Mammary epithelial cell (primary cell): ENCODE measurements around the gene ARHGEF40.

ENCODE experiments used
- CTCF ChIP-seq, 2 donors: IDR thresholded peaks in 1 of 2; conservative IDR thresholded peaks in 1 of 2; 2 replicates each; pipeline ENCODE4 v1.5.1; 2011 to 2012; ENCODE audit warnings: inconsistent platforms in 2 of 2, low read length in 2 of 2, mild to moderate bottlenecking in 2 of 2, control low read depth in 1 of 2, low read depth in 1 of 2; ENCODE audit not compliant: insufficient read depth in 1 of 2; ENCODE audit errors: extremely low read depth in 1 of 2
- EZH2 ChIP-seq: IDR thresholded peaks from 2 replicates; pipeline ENCODE4 v1.6.1; 2012; ENCODE audit warnings: low read length, inconsistent platforms, borderline replicate concordance

GRCh38 chr14:21057803-21058675 is 12.1 kb upstream of the ARHGEF40 start, which contains the start of gene RNASE8:
- TF ChIP-seq CTCF (conservative IDR thresholded peaks at IDR 0.05 in 1 of 2, IDR thresholded peaks at IDR 0.05 in 1 of 2; ENCODE audit: extremely low read depth in 1 of 2, insufficient read depth in 1 of 2, low read depth in 1 of 2, low read length in 2 of 2) (no peak), EZH2 (no peak)
